NCI-H1417 treated with DMSO at 0.1 percent for 48 hours (cell line): Measurements from ENCODE around the gene DNAH2.

Experiments used
- DNase-seq: peaks from one replicate; lab custom pipeline; 2025; lab: John Stamatoyannopoulos, UW

Gene DNAH2

GRCh38 chr17:7875804-7876370 lies 158.3 kb downstream of the DNAH2 start:
- no peak for DNase-seq

GRCh38 chr17:7878234-7878633 lies 160.7 kb downstream of the DNAH2 start:
- DNase-seq = no peak

GRCh38 chr17:7880076-7880868 lies 162.7 kb downstream of the DNAH2 start:
- DNase-seq = no peak

DNA sequence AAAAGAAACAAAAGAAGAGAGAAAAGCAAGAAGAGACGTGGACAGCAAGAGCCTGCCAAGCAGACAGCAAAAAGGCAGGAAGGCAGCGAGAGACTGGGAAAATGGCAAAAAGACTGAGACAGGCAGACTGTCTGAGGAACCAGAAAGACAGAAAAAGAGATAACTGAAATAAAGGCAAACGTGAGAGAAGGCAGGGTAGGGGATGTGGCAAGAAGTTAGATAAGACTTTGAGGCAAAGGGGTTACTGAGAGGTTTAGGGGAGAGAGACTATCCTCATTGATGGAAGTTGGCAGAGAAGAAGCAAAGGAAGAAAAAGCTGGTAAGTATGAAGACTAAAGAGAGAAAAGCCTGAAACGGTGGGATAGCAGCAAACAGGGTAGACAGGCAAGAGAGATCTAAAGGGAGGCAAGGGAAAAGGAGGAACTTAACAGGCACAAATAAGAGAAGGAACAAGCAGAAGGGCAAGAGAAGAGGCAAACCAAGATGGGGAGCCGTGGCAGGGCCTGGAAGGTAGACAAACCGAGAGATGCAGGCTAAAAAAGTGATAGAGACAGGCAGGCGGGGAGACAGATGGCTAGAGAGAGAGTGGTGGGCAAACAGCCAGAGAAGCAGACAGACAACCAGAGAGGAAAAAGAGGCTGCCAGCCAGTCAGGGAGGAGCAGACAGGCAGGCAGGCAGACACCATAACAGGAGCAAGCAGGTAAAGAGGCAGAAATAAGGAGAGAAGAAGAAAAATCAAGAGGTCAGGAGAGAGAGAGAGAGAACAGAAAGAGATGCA lies 163.9 kb downstream of the DNAH2 start:
- no peak for DNase-seq

DNA sequence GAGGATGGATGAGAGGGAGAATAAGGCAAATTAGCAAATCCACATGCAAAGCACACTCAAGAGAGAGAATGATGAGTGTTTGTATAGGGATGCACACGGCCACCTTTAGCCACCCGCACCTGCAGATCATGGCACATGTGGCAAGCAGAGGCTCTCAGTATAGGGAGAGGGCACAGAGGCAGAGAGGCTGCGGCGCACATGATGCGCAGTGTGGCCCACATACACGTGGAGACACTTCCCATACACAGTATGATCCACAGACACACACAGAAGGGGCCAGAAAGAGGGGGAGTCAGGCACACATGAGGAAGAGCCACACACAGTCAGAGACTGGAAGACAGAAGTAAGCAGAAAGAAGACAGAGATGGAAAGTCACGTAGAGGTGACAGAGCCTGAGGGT lies 164.5 kb downstream of the DNAH2 start:
- no peak for DNase-seq

- no peak for DNase-seq
Measured at GRCh38 chr17:7882629-7883028, 165.1 kb downstream of the DNAH2 start.
